ENCODE results near the gene IGSF3.

The IGSF3 gene

DNA sequence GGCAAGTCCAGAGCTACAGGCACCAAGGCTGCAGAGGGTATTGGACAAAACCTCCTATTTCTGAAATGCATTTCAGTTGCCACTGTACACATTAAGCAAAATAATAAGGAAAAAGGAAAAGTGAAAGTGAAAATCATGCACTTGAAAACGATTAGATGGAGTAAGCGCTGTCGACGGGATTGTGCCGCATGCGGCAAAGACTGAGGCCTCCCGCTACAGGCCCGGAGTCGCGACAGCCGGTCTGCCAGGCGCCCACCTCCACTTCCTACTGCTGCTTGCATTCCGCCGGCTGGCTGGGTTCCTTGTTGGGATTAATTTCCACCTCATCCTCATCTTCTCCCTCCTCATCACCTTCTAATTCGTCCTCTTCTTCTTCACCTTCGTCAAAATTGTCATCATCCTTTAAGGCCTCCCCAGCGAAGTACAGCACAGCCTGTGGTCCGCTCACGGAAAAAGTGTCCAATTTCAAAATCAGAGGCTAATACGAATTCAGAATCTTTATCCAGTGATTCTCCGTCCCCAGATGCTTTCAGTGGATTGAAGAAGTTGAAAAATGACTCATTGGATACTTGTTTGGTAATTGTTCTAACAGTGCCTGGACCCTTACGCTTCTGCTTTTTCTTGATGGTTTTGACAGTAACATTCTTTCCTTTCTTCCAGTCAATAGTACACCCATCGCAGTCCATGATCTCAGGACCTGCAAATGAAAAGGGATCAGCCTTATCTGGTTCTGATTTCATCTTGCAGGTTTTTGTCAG, 134.7 kb downstream of the IGSF3 start:
- DNase-seq (ENCODE audit: extremely low read depth in 1 of 2, low read depth in 1 of 2) = no peak

DNA sequence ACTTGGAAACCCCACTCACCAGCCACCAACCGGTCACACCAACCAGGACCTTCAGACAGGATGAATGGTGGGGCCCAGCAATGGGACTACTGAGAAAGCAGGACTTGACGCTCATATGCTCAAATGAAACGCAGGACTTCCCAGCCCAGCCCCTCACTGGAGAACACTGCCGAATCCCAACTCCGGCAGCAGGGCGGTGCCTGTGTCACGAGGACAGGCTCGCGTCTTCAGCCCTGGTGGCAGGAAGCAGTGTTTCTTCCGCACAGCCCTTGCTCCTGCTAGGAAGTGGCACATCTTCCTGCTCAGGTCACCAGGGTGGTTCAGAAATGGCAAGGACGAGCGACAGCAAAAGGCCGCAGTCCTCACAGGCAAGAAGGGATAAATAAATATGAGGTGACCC, 135.6 kb downstream of the IGSF3 start:
- no peak for DNase-seq (ENCODE audit: extremely low read depth in 1 of 2, low read depth in 1 of 2)

DNA sequence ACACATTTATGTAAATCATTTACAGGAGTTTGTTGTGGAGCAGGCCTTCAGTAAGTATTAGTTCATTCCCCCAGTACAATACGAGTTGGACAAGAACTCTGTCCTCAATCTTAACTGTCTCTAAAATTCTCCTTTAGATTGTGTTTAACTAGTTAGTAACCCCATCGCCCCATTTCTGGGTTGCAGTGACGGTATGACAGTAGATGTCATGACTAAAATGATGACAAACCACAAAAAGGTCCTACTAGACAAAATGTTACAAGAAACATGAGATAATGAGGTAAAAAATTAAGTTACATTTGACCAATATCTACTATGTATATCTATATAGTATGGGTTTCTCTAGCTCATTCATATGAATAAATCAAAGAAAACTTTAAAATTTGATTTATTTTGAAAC, 137.9 kb downstream of the IGSF3 start:
- DNase-seq (ENCODE audit: extremely low read depth in 1 of 2, low read depth in 1 of 2) = no peak

DNA sequence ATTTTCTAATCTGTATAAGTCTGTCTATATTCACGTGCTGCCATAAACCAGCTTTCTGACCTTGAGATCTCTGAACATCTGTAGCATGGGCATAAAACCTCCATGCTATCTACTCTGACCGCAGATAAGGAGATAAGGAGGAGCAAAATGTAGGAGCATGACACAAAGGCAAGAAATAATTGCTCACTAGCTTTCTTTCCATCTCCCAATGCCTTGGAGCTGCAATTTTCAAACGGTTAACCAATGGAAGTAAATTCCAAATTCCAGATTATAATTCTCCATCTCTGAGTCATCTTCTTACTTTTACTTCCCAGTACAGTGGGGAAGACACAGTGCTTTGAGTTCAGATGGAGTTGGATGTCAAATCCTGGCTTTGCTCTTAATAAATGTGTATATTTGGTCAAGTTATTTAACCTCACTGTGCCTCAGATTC, 138.3 kb downstream of the IGSF3 start:
- no peak for DNase-seq (ENCODE audit: extremely low read depth in 1 of 2, low read depth in 1 of 2)

GRCh38 chr1:116528329-116529083, 139.0 kb downstream of the IGSF3 start:
- DNase-seq (ENCODE audit: extremely low read depth in 1 of 2, low read depth in 1 of 2) = no peak

- no peak for DNase-seq (ENCODE audit: extremely low read depth in 1 of 2, low read depth in 1 of 2)
Observed at GRCh38 chr1:116525440-116525839, 142.1 kb downstream of the IGSF3 start.
